PFSK-1 (cell line): ENCODE measurements around the gene FBXO30.

Experiments used
- POLR2AphosphoS5 ChIP-seq: IDR thresholded peaks from 2 replicates; pipeline ENCODE4 v1.6.1; 2012; ENCODE audit warnings: low read depth, mild to moderate bottlenecking, control low read depth, low read length, moderate library complexity
- REST ChIP-seq, 2 experiments: IDR thresholded peaks; 2 replicates each; pipeline versions ENCODE4 v1.6.1 to v1.8.0; 2011 to 2012; ENCODE audit warnings: low read depth in 2 of 2, low read length in 2 of 2, control low read depth in 1 of 2, inconsistent platforms in 1 of 2, mild to moderate bottlenecking in 1 of 2, moderate library complexity in 1 of 2; ENCODE audit not compliant: insufficient read depth in 1 of 2

GRCh38 chr6:145756170-145756662 is 58.4 kb downstream of the FBXO30 start:
- TF ChIP-seq POLR2AphosphoS5 = no peak
- TF ChIP-seq REST (IDR thresholded peaks at IDR 0.05; ENCODE audit: insufficient read depth in 1 of 2, low read depth in 2 of 2, low read length in 2 of 2) = no peak
